Kidney (tissue), 14 donors: ENCODE results near the gene PARP4. TPM values are rescaled to one million over a fixed set of nuclear protein-coding genes. Genes with fewer than 3 reads are reported as not detected.
A peak's percentile ranks its signal among the peaks of the same experiment; 100 is the strongest.

Experiments
- DNase-seq, 5 donors: peaks; one replicate each; pipeline ENCODE4 v3.0.0-alpha.2; 2013 to 2020
- FAIRE-seq: peaks from 2 replicates; lab custom pipeline; 2012; peaks lifted over from hg19 to GRCh38; lab: Jason Lieb, UNC
- H3K27ac ChIP-seq, 2 donors: one replicate each; pipeline ENCODE4 v1.7.0; 2013; ENCODE audit warnings: low read depth in 2 of 2, low read length in 2 of 2, inconsistent platforms in 1 of 2
- H3K27me3 ChIP-seq: one replicate; pipeline ENCODE4 v1.7.1; 2013; ENCODE audit warnings: low read length, inconsistent platforms; ENCODE audit not compliant: control insufficient read depth, insufficient read depth
- H3K36me3 ChIP-seq, 3 donors: one replicate each; pipeline versions ENCODE4 v1.7.0 to v1.7.1; 2013; ENCODE audit warnings: low read length in 3 of 3, control low read depth in 1 of 3, inconsistent platforms in 1 of 3; ENCODE audit not compliant: insufficient read depth in 3 of 3, control insufficient read depth in 2 of 3
- H3K4me1 ChIP-seq, 3 donors: one replicate each; pipeline versions ENCODE4 v1.7.0 to v1.7.1; 2013; ENCODE audit warnings: low read length in 3 of 3, inconsistent platforms in 1 of 3, low read depth in 1 of 3; ENCODE audit not compliant: control insufficient read depth in 2 of 3, insufficient read depth in 2 of 3
- H3K4me3 ChIP-seq, 3 donors: one replicate each; pipeline versions ENCODE4 v1.7.0 to v1.8.1; 2013; ENCODE audit warnings: low read length in 3 of 3, control low read depth in 1 of 3, inconsistent platforms in 1 of 3
- H3K9ac ChIP-seq, 3 donors: one replicate each; pipeline versions ENCODE4 v1.7.0 to v1.7.1; 2013; ENCODE audit warnings: low read length in 3 of 3, control low read depth in 1 of 3, inconsistent platforms in 1 of 3
- H3K9me3 ChIP-seq, 3 donors: one replicate each; pipeline versions ENCODE4 v1.7.0 to v1.7.1; 2013; ENCODE audit warnings: low read length in 3 of 3, control low read depth in 1 of 3, inconsistent platforms in 1 of 3; ENCODE audit not compliant: control insufficient read depth in 2 of 3, insufficient read depth in 1 of 3
- intact Hi-C: fragments of 100-400 bp; cut with DNase I; formaldehyde crosslinking; loops from one replicate; pipeline ENCODE4 v1.11.1; 2022
- polyA plus RNA-seq: library from polyadenylated mRNA; stranded (reverse); fragments of 350-450 nt; fragmentation: Illumina TruSeq; extraction: RNeasy Lipid Tissue Mini Kit (QIAGEN cat#74804); gene quantifications from one replicate; pipeline ENCODE4 v1.2.3, GENCODE V29; 2014; ENCODE audit warnings: low read depth, low replicate concordance; ENCODE audit not compliant: insufficient read depth
- total RNA-seq: library from RNA; stranded (reverse); fragmentation: NEBNext Ultra II Directional; extraction: Animal tissue kit (Norgen Biotek cat#: 25700); gene quantifications from one replicate; pipeline ENCODE4 v1.2.1, GENCODE V29; 2021
- TF ChIP-seq, protein P1 (sequence below): IDR thresholded peaks from 3 replicates; pipeline ENCODE4 v1.5.1; 2012; ENCODE audit warnings: mild to moderate bottlenecking, moderate library complexity, borderline replicate concordance; ENCODE audit not compliant: insufficient read depth; ENCODE audit errors: extremely low read depth
- donor health status: control.
- donor health status: control.
- donor health status: control.
- donor health status: control.
- donor health status: control.
- donor health status: DM: yes; HTN: yes; CAD: no.
- donor health status: Normal renal cell carcinoma (clear cell type).

The PARP4 gene
- total and polyA plus RNA-seq, 2 donors from 2014 or later, result 13.9 to 95.1 TPM

DNA sequence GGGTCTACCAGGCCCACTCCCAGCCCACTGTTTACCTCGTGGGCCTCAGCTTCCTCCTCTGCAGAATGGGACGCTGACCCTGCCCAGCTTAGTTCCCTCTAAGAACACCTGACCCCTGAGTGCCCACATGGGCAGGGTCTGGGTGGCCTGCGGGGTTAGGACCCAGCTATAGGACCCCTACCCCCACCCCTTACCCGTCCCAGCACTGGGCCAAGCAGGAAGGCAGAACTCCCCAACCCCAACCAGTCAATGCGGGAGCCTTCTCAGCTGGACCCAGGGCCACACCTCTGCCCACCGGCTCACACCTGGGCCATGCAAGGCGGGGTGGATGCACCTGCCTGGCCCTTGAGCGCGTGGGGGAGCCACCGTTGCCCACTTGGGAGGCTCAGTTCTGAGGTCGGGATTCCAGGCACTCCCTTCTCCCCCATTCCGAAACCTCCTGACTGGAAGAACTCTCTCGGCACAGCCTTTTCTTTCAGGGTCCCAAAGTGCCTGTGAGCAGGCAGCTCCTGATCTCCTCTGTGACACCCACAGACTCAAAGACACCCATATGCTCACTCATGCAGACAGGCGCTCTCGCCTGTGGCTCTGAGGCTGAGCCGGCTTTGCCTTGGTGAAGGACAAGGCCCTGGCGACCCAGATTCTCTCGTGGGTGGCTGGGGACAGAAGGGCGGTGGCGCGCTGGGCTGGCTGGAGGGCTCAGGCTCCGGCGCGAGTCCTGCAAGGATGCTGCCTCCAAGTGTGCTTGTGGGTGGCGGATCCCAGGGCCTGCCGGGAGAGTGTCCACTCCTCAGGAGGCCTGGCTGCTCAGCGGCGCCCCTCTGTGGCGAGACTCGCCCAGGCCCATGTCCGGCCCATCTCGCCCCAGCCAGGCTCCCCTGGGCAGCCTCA lies 27.9 kb upstream of the PARP4 start:
- peak in 3 of 5 donors; percentile 3 to 35 (median 33) for DNase-seq
- Histone ChIP-seq H3K27ac (no peak overlapping the region), H3K9ac (no peak overlapping the region), H3K4me3 (no peak overlapping the region), H3K27me3 (peaks cover 5% of the 10 kb centered on the region), H3K9me3 (no peaks in the 10 kb centered on the region), H3K4me1 (no peaks in the 10 kb centered on the region), H3K36me3 (no peaks in the 10 kb centered on the region)
- FAIRE-seq, result no peak
- intact Hi-C loops, result no loop called here
- TF ChIP-seq, protein P1, sequence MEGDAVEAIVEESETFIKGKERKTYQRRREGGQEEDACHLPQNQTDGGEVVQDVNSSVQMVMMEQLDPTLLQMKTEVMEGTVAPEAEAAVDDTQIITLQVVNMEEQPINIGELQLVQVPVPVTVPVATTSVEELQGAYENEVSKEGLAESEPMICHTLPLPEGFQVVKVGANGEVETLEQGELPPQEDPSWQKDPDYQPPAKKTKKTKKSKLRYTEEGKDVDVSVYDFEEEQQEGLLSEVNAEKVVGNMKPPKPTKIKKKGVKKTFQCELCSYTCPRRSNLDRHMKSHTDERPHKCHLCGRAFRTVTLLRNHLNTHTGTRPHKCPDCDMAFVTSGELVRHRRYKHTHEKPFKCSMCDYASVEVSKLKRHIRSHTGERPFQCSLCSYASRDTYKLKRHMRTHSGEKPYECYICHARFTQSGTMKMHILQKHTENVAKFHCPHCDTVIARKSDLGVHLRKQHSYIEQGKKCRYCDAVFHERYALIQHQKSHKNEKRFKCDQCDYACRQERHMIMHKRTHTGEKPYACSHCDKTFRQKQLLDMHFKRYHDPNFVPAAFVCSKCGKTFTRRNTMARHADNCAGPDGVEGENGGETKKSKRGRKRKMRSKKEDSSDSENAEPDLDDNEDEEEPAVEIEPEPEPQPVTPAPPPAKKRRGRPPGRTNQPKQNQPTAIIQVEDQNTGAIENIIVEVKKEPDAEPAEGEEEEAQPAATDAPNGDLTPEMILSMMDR, result no peak

DNA sequence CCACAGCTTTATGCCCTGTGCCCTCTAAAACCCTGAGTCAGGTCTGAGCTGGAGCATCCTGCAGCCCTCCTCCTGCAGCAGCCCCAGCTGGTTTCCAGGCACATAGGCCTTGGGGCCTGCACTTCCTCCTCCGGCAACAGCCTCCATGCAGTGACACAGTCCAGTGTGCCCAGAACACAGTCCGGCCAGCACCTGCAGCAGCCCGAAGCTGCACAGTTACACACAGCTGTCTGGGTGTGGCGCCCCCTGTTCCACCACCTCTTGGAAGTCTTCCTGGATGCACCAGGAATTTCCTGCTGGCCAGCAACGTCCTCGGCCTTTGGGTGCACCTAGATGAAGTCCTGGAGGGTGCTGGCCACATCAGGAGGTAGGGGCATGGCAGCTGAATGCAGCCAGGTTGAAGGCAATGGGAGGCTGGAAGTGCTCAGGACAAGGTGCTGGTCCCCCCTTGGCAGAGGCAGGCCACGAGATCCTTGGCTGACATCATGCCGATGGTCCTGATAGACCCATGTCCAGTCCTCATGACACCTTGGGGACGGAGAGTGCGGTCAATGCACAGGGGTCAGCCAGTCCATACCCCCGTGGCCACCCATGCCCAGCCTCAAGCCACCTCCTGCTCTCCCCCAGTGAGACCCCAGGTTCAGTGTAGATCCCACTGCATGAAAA lies 27.1 kb upstream of the PARP4 start:
- FAIRE-seq (no peak), DNase-seq (no peak)
- no peak overlapping the region for H3K27ac ChIP-seq
- no peak overlapping the region for H3K9ac ChIP-seq
- intact Hi-C loops, result no loop called here
- H3K4me3 ChIP-seq, result no peak overlapping the region
- no peaks in the 10 kb centered on the region for H3K36me3 ChIP-seq
- TF ChIP-seq, protein P1, result no peak
- no peaks in the 10 kb centered on the region for H3K9me3 ChIP-seq
- H3K4me1 ChIP-seq, result no peaks in the 10 kb centered on the region
- H3K27me3 ChIP-seq, result peaks cover 5% of the 10 kb centered on the region

DNA sequence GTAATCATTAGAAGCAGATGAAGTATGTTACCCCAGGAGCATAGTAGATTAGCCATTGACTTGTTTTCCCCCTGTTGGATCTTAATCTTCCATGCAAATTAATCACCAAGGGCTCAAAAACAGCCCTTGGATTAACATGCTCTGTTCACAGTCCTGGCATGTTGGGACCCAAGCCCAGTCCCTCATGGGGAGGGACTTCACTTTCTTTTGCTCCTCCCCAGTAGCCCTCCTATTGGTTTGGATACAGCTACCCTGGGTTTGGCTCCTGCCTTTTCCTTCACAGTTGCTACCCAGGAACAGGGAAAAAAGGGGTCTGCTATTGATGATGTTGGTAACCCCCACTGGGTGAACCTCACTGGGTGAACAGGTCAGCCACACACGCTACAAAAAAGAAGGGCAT lies 16.9 kb upstream of the PARP4 start:
- H3K4me1 ChIP-seq, result no peaks in the 10 kb centered on the region
- TF ChIP-seq, protein P1, result no peak
- DNase-seq, result no peak
- H3K4me3 ChIP-seq, result no peak overlapping the region
- intact Hi-C loops, result no loop called here
- H3K9me3 ChIP-seq, result no peaks in the 10 kb centered on the region
- H3K27ac ChIP-seq, result no peak overlapping the region
- no peaks in the 10 kb centered on the region for H3K27me3 ChIP-seq
- no peak overlapping the region for H3K9ac ChIP-seq
- FAIRE-seq, result no peak
- H3K36me3 ChIP-seq, result no peaks in the 10 kb centered on the region
